Activated CD4-positive, alpha-beta T cell treated with anti-CD3 and anti-CD28 coated beads, Interleukin-10, Interleukin-2, amounts not matched to agents 100 ng/mL and 50 ng/mL, durations not matched to agents 16 hours and 8 hours (primary cell): ENCODE data around the gene SATL1.
A peak's percentile ranks its signal among the peaks of the same experiment; 100 is the strongest.
"Not testable (repeated sequence)": the region's sequence is repeated elsewhere in the genome, so short reads cannot be mapped to it uniquely, and the experiment has no call there.

ENCODE experiments used
- DNase-seq: peaks from one replicate; pipeline ENCODE4 v3.0.0-alpha.2; 2020

Gene SATL1

DNA sequence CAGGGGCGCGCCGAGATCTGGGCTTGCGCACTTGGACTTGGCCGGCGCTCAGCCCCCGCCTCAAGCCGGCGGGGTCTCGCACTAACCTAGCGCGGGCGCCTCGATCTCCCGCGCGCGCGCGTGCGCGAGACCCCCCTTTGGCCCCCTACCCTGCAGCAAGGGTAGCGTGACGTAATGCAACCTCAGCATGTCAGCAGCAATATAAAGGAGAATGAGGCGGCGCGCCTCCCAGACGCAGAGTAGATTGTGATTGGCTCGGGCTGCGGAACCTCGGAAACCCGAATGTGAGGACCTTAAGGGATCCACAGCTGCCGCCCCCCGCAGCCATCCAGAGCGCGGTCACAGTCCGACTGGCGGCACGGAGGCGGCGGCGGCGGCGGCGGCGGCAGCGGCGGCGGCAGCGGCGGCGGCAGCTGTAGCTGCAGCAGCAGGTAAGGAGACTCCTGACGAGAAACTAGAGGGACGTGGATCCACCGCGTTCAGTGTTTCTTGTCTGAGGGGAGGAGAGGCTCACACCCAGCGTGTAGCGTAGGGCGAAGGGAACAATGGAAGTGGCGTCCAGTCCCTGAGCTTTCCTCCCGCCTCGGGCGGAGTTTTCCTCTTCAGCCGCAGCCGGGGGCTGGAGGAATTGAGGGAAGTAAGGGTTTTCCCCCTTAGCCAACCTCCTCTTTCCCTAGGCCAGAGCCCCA, at the start of gene SATL1, which contains the start of gene ZNF711:
Gene SATL1, minus strand, starts transcription at position 19 of the 689 bp plus-strand sequence. CDS start 134,811 bp downstream, outside the sequence.
Gene ZNF711, plus strand, starts transcription at position 231 of the 689 bp plus-strand sequence. CDS start 3,582 bp downstream, outside the sequence.
- peak; percentile 10 for DNase-seq

- DNase-seq: no peak
These were observed 45.6 kb upstream of the SATL1 start for GRCh38 chrX:85288992-85289723.

- not testable (repeated sequence) for DNase-seq
These were observed 41.7 kb upstream of the SATL1 start for GRCh38 chrX:85285286-85285685.

- DNase-seq: no peak
These were observed 1.1 kb upstream of the SATL1 start for GRCh38 chrX:85244450-85245211.

DNA sequence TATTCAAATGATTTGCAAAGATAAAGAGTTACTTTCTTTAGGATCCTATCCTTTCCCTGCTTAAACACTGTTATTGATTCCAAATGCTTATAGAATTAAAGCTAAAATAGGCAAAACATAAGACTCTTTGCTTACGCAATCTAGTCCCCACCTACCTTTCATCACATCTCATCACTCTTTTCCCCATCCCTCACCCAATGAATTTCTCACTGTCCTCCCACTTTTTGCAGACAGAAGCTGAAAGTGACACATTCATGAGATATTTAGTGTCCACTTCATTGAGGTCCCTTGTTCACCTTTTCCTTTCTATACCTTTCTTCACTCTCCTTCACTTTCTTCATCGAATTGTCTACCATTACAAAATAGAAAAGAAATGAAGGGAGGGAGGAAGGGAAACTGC, 424 bp downstream of the SATL1 start:
- no peak for DNase-seq

DNA sequence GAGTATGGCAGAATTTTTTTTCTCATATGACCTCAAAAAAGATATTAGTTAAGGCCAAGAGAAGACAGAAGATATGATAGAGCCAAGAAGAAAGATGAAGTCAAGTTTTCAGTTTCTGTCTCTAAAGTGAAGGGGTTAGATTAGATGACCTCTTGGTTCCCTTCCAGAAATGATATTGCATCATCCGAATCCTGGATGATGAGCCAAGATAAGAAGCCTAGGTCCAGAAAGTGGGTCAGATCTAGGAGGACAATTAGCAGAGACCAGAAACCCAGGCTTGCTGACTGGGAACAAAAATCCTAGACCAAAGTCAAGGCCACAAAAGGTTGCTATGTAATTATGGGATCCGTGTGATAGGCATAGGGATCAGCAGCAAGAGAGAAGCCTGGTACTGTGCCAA, 20.2 kb downstream of the SATL1 start:
- no peak for DNase-seq

GRCh38 chrX:85221361-85221760, 22.2 kb downstream of the SATL1 start:
- DNase-seq: no peak

DNA sequence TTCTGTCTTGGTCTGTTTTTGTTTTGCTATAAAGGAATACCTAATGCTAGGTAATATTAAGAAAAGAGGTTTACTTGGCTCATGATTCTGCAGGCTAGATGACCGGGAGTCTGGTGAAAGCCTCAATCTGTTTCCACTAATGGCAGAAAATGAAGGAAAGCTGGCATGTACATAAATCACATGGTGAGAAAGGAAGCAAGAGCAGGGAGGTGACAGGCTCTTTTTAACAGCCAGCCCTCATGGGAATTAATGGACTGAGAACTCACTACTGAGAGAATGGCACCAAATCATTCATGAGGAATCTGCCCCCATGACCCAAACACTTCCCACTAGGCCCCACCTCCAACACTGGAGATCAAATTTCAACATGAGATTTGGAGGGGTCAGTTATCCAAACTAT, 27.6 kb downstream of the SATL1 start:
- DNase-seq: no peak

- DNase-seq: no peak
These were observed 29.6 kb downstream of the SATL1 start for GRCh38 chrX:85213792-85214530.

DNA sequence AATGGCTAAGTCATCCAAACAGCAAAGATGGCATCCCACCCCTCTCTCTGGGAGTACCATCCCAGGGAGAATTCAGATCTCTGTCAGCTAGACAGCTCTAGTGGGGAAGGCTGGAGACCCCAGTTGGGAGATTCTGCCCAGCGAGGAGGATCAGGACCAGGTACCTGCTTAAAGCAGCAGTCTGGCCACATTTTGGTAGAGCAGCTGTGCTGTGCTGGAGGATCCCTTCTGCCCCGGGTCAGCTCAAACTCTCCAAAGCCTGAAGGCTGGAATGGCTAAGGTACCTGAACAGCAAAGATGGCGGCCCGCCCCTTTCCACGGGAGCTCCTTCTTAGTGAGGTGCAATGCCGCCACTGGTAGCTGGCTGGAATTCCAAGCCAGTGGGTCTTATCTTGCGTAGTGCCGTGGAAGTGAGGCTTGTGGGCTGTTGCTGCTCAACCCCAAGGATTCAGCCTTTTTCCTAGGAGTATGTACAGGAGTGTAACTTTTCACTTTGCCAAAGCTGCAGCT, 40.1 kb downstream of the SATL1 start:
- DNase-seq: no peak

DNA sequence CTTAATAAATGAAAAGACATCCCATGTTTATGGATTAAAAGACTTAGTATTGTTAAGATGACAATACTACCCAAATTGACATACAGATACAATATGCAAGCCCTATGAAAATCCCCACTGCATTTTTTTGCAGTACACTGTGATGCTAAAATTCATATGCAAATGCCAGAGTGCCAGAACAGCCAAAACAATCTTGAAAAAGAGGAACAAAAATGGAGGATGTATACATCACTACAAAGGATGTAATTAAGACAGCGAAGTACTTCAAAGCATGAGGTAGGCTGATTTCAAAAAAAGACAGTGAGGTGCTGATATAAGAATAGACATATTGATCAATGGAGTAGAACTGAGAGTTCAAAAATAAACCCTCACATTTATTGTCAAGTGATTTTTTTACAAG, 47.3 kb downstream of the SATL1 start:
- DNase-seq: no peak

- DNase-seq: no peak
These were observed 83.9 kb downstream of the SATL1 start for GRCh38 chrX:85159644-85160043.

- no peak for DNase-seq
These were observed 102.6 kb downstream of the SATL1 start for GRCh38 chrX:85140964-85141363.

DNA sequence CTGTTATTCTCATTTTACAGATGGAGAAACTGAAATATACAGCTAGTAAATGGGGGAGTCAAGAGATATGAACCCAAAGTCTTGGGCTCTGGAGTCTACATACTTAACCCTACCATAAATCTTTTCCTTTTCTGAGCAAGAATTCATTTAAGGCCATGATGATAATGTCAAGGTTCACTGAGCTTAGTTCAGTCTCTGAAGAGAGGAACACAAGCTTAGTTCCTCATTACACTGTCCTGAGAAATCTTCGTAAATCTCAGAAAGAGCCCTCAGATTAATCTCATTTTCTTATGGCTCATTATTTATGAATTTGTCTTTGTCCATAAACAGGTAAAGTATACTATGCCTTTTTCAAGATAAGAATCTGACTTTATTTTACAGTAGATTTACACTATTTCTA, 104.2 kb downstream of the SATL1 start:
- no peak for DNase-seq

- DNase-seq: no peak
These were observed 107.2 kb downstream of the SATL1 start for GRCh38 chrX:85136409-85136808.

GRCh38 chrX:85115252-85115651, 128.3 kb downstream of the SATL1 start:
- no peak for DNase-seq

DNA sequence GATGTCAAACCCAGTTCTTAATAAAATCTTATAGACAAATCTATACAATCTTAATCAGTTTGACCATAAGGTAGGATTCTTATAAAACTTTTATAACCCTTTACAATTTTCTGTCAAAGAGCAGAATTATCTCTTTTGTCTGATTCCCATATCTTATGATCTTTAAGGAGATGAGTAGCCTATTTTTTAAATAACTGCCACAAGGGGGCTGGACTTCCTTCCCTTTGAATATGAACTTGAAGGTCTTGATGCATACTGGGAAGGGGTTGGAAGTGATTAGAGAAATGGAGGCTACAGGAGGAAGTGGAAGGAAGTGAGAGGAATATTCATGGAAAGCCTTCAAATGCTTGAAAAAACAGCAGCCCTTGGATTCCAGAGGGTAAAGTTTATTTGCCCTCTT, 128.8 kb downstream of the SATL1 start:
- DNase-seq: no peak

- DNase-seq: no peak
These were observed 129.4 kb downstream of the SATL1 start for GRCh38 chrX:85114171-85114570.

- no peak for DNase-seq
These were observed 129.8 kb downstream of the SATL1 start for GRCh38 chrX:85113746-85114145.

GRCh38 chrX:85112293-85112692, 131.3 kb downstream of the SATL1 start:
- DNase-seq: no peak

DNA sequence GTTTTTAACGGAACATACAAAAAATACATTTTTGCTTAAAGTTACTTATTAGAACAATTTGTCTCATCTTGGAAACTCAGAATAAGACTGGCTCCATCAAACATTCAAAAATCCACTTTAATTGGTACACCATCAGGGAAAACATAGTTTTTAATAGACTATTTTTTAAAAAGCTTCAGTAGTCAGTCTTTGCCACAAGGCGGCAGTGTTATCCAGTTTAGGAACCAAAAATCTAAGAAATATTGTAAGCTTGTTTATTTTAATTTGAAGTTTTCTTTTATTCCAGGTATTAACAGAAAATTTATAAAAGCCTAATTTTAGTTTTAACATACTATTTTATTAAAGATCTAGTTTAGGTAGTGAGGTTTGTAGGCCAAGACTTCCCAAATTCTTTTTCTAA, 132.2 kb downstream of the SATL1 start:
- peak; percentile 2 for DNase-seq

DNA sequence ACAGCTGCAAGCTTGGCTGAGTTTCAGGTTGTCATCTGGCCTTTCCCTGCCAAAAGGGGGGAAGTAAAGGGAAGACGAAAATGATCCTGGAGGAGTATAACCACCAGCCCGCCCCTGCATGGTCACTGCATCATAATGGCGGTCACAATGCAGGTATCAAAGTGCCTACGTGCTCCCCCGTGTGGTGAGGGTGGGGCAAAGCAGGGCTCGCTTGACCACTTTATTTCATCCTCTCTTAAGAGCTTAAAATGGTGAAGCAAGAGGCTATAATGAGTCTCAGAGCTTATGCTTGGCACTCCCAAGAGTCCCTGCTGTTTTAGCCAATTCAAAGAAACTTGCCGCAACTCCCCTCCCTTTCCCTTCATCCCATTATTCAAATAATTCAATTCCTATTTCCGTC, 134.3 kb downstream of the SATL1 start:
- DNase-seq: peak; percentile 33

DNA sequence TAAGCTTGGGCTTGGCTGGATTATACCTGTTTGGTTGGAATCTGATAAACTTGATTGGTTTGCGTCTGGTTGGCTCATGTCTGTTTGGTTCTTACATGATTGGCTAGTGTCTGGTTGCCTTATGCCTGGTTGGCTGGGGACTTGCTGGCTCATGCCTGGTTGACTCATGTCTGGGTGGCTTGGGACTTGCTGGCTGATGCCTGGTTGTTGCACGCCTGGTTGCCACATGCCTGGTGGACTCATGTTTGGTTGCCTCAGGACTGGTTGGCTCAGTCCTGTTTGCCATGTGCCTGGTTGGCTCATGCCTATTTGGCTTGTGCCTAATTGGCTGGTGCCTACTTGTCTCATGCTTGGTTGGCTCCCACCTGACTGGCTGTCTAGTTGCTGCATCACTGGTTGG, 135.4 kb downstream of the SATL1 start:
- DNase-seq: no peak
